Suprapubic skin (tissue), 4 donors: ENCODE measurements around the gene MCTP2.

Experiments used
- EP300 ChIP-seq: sonication (generic); formaldehyde crosslinking; IDR thresholded peaks from one replicate; pipeline ENCODE4 v1.6.1; 2017; ENCODE audit warnings: antibody characterized with exemption
- POLR2A ChIP-seq, 2 donors: fragments of 450-650 bp; IDR thresholded peaks; one replicate each; pipeline ENCODE4 v1.6.1; 2017; ENCODE audit warnings: antibody characterized with exemption in 2 of 2, mild to moderate bottlenecking in 2 of 2, moderate library complexity in 2 of 2
- POLR2AphosphoS5 ChIP-seq, 3 donors: sonication (generic); formaldehyde crosslinking; IDR thresholded peaks; one replicate each; pipeline ENCODE4 v1.6.1; 2017; ENCODE audit warnings: antibody characterized with exemption in 3 of 3
- TF ChIP-seq, protein P1 (sequence below), 2 donors: fragments of 200-600 bp in 1 of 2; fragments of 450-650 bp in 1 of 2; sonication (generic) in 1 of 2; IDR thresholded peaks; one replicate each; pipeline ENCODE4 v1.5.1; 2016 to 2019; ENCODE audit warnings: antibody characterized with exemption in 2 of 2, mild to moderate bottlenecking in 1 of 2, moderate library complexity in 1 of 2

DNA sequence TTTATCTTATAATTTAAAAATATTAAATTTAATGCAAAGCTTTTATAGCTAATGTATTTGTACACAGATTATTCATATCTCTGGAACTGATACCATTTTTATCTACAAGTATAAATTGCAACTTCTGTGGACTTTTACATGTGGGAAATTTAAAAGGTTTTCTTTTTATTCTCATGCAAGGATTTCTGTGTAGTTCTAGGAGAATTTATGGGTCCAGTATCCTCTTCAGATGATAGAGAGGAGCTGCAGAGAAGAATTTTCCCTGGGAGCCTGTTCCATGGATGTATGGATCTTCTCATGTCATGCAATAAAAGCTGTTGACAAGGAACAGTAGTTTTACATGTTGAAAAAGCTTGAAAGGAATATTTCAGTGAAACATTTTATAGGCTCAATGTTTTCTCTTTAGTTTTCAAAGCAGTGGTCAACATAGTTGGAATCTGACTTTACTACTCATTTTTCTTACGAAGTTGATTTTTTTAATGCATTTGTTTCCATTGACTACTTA, 119.7 kb downstream of the MCTP2 start:
- TF ChIP-seq POLR2AphosphoS5 (IDR thresholded peaks at IDR 0.05) (no peak), POLR2A (IDR thresholded peaks at IDR 0.05) (no peak), EP300 (no peak)
- TF ChIP-seq, protein P1, sequence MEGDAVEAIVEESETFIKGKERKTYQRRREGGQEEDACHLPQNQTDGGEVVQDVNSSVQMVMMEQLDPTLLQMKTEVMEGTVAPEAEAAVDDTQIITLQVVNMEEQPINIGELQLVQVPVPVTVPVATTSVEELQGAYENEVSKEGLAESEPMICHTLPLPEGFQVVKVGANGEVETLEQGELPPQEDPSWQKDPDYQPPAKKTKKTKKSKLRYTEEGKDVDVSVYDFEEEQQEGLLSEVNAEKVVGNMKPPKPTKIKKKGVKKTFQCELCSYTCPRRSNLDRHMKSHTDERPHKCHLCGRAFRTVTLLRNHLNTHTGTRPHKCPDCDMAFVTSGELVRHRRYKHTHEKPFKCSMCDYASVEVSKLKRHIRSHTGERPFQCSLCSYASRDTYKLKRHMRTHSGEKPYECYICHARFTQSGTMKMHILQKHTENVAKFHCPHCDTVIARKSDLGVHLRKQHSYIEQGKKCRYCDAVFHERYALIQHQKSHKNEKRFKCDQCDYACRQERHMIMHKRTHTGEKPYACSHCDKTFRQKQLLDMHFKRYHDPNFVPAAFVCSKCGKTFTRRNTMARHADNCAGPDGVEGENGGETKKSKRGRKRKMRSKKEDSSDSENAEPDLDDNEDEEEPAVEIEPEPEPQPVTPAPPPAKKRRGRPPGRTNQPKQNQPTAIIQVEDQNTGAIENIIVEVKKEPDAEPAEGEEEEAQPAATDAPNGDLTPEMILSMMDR (IDR thresholded peaks at IDR 0.05), result no peak
